ENCODE data around the gene B3GAT1.

Gene B3GAT1

GRCh38 chr11:134393638-134394037, 18.4 kb downstream of the B3GAT1 start:
- DNase-seq (ENCODE audit: low read depth in 3 of 3, low spot score in 1 of 3): no peak

- no peak for DNase-seq (ENCODE audit: low read depth in 3 of 3, low spot score in 1 of 3)
These were observed 19.0 kb downstream of the B3GAT1 start for GRCh38 chr11:134392953-134393615.

- no peak for DNase-seq (ENCODE audit: low read depth in 3 of 3, low spot score in 1 of 3)
These were observed 20.4 kb downstream of the B3GAT1 start for GRCh38 chr11:134391656-134392055.

- no peak for DNase-seq (ENCODE audit: low read depth in 3 of 3, low spot score in 1 of 3)
These were observed 21.1 kb downstream of the B3GAT1 start for GRCh38 chr11:134390706-134391569.

- DNase-seq (ENCODE audit: low read depth in 3 of 3, low spot score in 1 of 3): no peak
These were observed 22.4 kb downstream of the B3GAT1 start for GRCh38 chr11:134389464-134390180.

GRCh38 chr11:134388590-134388989, 23.5 kb downstream of the B3GAT1 start:
- DNase-seq (ENCODE audit: low read depth in 3 of 3, low spot score in 1 of 3): no peak

GRCh38 chr11:134387501-134387900, 24.5 kb downstream of the B3GAT1 start:
- no peak for DNase-seq (ENCODE audit: low read depth in 3 of 3, low spot score in 1 of 3)

GRCh38 chr11:134386945-134387344, 25.1 kb downstream of the B3GAT1 start:
- no peak for DNase-seq (ENCODE audit: low read depth in 3 of 3, low spot score in 1 of 3)

- DNase-seq (ENCODE audit: low read depth in 3 of 3, low spot score in 1 of 3): no peak
These were observed 26.1 kb downstream of the B3GAT1 start for GRCh38 chr11:134385774-134386565.

GRCh38 chr11:134385171-134385570, 26.9 kb downstream of the B3GAT1 start:
- DNase-seq (ENCODE audit: low read depth in 3 of 3, low spot score in 1 of 3): no peak

- no peak for DNase-seq (ENCODE audit: low read depth in 3 of 3, low spot score in 1 of 3)
These were observed 27.6 kb downstream of the B3GAT1 start for GRCh38 chr11:134384406-134384805.

- DNase-seq (ENCODE audit: low read depth in 3 of 3, low spot score in 1 of 3): no peak
These were observed 28.3 kb downstream of the B3GAT1 start for GRCh38 chr11:134383576-134384221.

- DNase-seq (ENCODE audit: low read depth in 3 of 3, low spot score in 1 of 3): no peak
These were observed 29.2 kb downstream of the B3GAT1 start for GRCh38 chr11:134382830-134383229.

- DNase-seq (ENCODE audit: low read depth in 3 of 3, low spot score in 1 of 3): no peak
These were observed 29.8 kb downstream of the B3GAT1 start for GRCh38 chr11:134382257-134382656.

GRCh38 chr11:134380785-134381184, 31.3 kb downstream of the B3GAT1 start:
- DNase-seq (ENCODE audit: low read depth in 3 of 3, low spot score in 1 of 3): no peak

- DNase-seq (ENCODE audit: low read depth in 3 of 3, low spot score in 1 of 3): no peak
These were observed 31.8 kb downstream of the B3GAT1 start for GRCh38 chr11:134380229-134380628.

GRCh38 chr11:134379241-134379640, 32.8 kb downstream of the B3GAT1 start:
- no peak for DNase-seq (ENCODE audit: low read depth in 3 of 3, low spot score in 1 of 3)

GRCh38 chr11:134377876-134378275, 34.2 kb downstream of the B3GAT1 start:
- no peak for DNase-seq (ENCODE audit: low read depth in 3 of 3, low spot score in 1 of 3)

- DNase-seq (ENCODE audit: low read depth in 3 of 3, low spot score in 1 of 3): no peak
These were observed 35.7 kb downstream of the B3GAT1 start for GRCh38 chr11:134376150-134376921.
